GM18870 (cell line): Measurements from ENCODE around the gene ATXN7L3B.

Experiments used
- ATAC-seq: cut with Tn5 transposase; IDR thresholded peaks from one replicate; pipeline ENCODE4 v1.9.1; 2021; ENCODE audit warnings: moderate library complexity; ENCODE audit not compliant: unreplicated experiment

Gene ATXN7L3B

DNA sequence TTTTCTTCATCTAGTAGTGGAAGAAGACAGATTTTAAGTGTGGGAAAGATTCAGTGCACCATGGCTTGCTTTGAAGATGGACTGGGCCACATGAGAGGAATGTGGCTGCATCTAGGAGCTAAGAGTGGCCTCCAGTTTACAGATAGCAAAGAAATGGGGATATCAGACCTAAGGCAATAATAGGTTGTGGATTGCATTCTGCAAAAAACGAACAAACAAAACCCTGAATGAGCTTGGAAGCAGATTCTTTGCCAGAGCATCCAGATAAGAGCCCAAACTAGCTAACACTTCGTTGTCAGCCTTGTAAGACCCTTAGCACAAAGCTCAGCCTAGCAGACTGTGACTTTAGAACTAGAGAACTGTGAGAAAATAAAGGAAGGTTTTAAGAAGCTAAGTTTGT, 9.6 kb downstream of the ATXN7L3B start:
- ATAC-seq: no peak

- ATAC-seq: no peak
Measured at GRCh38 chr12:74551291-74551690, 13.7 kb downstream of the ATXN7L3B start.

DNA sequence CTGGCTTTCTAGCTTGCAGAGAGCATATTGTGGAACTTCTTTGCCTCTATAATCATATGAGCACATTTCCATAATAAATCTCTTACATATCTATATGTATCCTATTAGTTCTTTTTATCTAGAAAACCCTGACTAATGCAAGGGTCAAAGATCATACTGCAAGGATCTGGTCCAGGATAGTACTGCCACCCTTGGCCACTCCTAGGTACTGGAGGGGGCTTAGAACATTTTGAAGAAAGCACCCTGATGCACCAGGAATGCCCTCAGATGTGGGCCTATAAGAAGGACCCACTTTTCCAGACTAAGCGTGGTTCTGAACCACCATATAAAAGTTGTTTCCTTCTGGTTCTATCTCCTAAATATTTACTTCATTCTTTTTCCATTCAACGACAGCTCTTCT, 14.6 kb downstream of the ATXN7L3B start:
- ATAC-seq: no peak

DNA sequence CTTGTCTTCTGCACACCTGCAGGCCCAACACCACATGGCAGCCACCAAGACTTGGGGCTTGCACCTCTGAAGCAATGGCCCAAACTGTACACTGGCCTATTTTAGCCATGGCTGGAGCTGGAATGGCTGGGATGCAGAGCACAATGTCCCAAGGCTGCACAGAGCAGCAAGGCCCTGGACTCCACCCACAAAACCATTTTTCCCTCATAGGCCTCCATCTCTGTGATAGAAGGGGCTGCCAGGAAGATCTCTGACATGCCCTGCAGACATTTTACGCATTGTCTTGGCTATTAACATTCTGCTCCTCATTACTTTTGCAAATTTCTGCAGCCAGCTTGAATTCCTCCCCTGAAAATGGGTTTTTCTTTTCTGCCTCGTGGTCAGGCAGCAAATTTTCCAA, 22.1 kb downstream of the ATXN7L3B start:
- no peak for ATAC-seq

DNA sequence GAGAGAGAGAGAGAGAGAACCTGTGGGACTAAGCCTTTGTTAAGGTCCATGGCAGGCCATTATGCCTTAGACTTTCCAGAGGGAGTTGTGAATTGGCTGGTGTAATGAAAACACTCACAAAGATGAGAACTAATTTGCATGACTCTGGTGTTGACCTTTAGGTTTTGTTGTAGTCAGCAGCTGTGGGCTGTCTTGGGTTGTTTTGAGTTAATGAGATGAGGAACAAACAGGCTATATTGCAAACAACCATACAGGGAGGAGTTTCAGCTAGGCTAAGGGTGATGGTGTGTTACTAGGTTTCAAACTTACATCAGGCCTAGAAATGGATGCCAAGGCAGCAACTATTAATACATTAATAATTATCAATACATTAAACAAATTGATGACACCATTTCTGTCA, 26.3 kb downstream of the ATXN7L3B start:
- no peak for ATAC-seq

DNA sequence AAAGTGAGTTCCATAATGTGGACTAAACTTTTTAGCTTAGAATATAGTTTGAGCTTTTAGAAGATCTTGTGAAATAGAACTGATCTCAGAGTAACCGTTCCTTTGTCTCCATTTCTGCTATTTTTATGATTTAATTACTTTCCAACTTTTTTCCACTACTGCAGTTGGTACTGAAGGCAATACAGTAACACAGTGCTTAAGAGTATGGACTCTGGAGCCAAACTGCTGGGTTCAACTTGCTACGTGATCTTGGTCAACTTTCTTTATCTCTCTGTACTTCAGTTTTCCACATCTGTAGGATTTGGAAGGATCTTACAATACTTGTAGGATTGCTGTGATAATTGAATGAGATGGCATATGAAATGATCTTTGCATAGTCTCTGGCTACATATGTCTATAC, 40.9 kb downstream of the ATXN7L3B start:
- no peak for ATAC-seq

DNA sequence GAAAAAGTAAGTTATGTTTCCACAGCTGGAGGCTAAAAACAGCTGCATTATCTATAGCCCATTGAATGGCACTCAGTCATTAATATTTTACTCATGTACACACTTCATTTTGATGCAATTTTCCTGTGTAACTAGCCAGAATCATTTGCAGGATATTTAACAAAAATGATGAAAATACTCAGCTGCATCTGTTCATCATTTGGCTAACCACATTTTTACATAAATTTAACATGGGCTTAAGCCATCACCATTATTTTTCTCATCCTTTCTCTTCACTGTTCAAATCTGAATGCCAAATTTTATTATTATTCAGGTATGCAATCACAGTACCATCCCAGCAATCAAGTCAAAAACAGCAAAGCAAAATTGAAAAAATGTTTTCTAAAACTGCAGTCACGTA, 41.8 kb downstream of the ATXN7L3B start:
- ATAC-seq: no peak

DNA sequence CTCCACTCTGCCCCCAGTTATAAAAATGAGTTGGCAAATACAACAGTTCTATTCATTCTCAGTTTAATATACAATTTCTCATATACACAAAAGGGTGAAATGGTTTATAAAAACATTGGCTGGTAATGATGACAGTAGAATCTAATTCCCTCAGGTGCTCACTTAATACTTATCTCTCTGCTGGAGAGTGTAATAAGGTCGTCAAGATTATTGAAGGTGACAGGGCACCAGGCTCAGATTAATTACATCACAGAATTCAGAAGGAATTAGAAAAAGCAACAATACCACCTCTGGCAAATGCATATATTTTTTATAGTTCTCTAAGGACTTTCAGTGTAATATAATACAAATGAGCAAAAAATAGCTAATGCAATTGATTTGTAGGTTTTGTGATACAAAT, 42.3 kb downstream of the ATXN7L3B start:
- ATAC-seq: no peak

DNA sequence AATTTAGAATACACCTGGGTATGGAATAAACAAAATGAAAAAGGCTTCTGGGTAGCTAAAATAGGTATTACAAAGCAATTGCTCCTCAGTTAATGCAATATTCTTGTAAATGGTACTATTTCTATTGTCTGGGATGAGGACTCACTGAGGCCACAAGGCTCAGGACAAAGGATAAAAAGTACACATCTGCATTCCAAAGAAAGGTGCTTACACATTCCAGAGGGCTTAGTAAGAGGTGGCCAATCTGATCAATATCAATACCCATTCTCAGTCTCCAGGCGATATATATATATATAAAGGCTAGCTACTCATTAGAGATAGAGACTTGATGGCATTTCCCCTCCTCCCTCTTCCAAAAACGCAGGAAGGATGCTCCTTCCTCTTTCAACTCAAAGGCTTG, 43.8 kb downstream of the ATXN7L3B start:
- no peak for ATAC-seq

- ATAC-seq: no peak
Measured at GRCh38 chr12:74584483-74585062, 46.9 kb downstream of the ATXN7L3B start.

DNA sequence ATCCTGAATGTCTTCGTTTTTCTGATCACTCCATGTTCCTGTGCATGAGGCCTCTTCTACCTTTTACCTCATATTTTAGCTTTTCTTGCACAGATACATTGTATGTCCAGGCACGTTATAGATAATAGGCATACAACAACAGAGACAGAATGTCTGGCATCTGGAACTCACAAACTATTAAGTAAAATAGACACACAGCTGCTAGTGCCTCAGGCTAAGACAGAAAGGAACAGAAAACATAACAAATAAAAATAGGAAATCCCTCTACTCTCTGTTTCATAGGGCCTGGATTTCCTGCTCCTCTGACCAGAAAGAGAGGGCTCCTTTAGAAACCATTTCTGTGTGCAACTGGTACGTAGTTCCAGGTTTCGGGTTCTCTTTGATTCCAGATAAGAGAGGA, 48.6 kb downstream of the ATXN7L3B start:
- no peak for ATAC-seq
